HG02763 (cell line): ENCODE measurements around the gene FHL1.
A peak's percentile ranks its signal among the peaks of the same experiment; 100 is the strongest.

ENCODE experiments used
- ATAC-seq: cut with Tn5 transposase; IDR thresholded peaks from one replicate; pipeline ENCODE4 v1.9.1; 2021; ENCODE audit warnings: mild to moderate bottlenecking, moderate library complexity; ENCODE audit not compliant: unreplicated experiment

Gene FHL1

GRCh38 chrX:136250191-136251040, 103.1 kb downstream of the FHL1 start:
- peak; percentile 31 for ATAC-seq

- ATAC-seq = peak; percentile 80
Measured at GRCh38 chrX:136251041-136251991, 104.0 kb downstream of the FHL1 start, which contains the start of gene MAP7D3. TSS of gene MAP7D3 (minus strand) at chrX:136251400. CDS start at chrX:136251358, 42 bp downstream.

GRCh38 chrX:136255541-136255940, 108.2 kb downstream of the FHL1 start:
- ATAC-seq = no peak

- ATAC-seq = no peak
Measured at GRCh38 chrX:136256026-136256425, 108.7 kb downstream of the FHL1 start.

GRCh38 chrX:136258951-136259350, 111.6 kb downstream of the FHL1 start:
- ATAC-seq = no peak

GRCh38 chrX:136259543-136259942, 112.2 kb downstream of the FHL1 start:
- no peak for ATAC-seq

DNA sequence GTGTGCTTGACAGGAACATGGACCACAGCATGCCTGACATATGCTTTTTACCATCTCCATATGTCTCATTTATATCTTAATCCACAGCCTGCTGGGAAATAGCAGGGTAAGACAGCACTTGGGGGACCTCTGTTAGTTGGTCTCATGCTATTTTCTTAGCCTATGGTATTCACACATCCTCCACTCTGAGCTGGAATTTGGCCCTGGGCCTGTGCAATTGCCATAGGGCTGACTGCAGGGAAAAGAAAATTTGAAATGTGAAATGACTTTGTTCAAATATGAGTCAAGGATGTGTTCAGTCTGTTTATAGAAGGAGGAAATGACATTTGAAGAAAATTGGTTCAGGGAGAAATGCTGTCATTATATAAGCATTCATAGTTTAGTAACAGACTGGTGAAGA, 113.4 kb downstream of the FHL1 start:
- ATAC-seq = no peak
